ENCODE data around the gene AQP2.

AQP2 gene, protein sequence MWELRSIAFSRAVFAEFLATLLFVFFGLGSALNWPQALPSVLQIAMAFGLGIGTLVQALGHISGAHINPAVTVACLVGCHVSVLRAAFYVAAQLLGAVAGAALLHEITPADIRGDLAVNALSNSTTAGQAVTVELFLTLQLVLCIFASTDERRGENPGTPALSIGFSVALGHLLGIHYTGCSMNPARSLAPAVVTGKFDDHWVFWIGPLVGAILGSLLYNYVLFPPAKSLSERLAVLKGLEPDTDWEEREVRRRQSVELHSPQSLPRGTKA

DNA sequence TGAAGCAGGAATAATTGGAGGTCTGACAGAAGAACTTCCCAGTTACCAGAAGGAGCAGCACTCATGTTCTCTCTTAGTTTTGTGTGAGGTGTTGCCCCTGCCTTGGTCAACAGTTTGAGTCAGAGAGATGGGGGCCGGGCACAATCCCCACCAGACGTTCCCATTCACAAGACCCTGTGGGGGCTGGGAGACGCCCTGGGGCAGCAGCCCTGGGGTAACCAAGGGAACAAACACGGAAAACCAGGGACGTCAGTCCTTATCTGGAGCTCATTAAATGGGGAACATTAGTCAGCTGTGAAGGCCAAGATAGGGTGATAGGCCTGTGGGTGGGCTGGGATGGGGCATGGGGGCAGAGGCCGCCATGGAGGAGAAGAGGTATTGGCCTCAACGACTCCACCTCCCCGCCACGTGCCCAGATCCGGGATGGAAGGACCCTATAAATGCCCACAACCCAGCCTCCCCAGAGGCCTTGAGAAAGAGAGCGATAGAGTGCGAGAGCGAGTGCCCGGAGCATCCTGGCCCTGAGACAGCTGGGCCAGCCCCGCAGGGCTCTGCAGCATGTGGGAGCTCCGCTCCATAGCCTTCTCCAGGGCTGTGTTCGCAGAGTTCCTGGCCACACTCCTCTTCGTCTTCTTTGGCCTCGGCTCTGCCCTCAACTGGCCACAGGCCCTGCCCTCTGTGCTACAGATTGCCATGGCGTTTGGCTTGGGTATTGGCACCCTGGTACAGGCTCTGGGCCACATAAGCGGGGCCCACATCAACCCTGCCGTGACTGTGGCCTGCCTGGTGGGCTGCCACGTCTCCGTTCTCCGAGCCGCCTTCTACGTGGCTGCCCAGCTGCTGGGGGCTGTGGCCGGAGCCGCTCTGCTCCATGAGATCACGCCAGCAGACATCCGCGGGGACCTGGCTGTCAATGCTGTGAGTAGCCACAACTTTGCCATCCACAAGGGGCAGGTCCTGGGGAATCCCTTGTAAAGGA lies at the start of gene AQP2:
AQP2 (plus strand) TSS at position 465 of the 979 bp plus-strand sequence; CDS start at position 559, 94 bp downstream.
- no peak for DNase-seq (ENCODE audit: extremely low spot score, insufficient read length, low read depth)
- no peak for FAIRE-seq

DNA sequence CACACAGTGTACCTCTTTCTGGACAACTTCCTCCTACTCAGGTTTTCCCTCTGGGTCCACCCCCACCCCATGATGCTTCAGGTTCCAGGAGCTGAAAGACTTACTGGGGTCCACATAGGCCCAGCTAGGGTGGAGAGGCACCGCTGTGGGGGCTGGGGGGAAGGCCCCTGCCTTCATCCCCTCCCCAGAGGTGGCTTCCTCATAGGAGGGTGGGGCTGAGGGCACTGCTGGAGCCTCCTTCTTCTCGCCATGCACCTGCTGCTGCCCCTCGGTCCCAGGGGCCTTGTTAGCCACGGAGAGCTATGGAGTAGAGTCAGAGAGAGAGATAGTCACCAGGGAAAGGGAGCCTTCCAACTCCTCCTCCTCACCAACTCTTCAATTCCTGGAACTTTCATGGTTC lies 49.5 kb upstream of the AQP2 start:
- no peak for FAIRE-seq
- DNase-seq (ENCODE audit: extremely low spot score, insufficient read length, low read depth): no peak

DNA sequence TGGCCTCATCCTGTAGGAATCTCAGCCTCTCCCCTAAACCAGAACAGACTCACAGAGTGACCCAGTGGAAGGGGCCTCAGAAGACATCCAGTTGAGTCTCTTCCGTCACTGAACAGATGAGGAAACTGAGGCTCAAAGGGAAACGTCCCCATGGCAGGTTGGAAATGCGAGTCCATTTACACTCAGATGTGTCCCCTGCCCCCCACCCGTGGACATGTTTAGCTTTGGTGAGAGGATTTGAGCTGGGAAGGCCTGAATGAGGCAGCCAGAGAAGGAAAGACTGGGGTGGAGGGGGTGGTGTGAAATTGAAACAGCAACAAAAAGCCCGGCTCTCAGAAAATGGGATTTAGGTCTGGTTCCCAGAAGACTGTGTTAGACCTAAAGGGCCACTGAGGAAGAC lies 48.6 kb upstream of the AQP2 start:
- FAIRE-seq: no peak
- DNase-seq (ENCODE audit: extremely low spot score, insufficient read length, low read depth): no peak

DNA sequence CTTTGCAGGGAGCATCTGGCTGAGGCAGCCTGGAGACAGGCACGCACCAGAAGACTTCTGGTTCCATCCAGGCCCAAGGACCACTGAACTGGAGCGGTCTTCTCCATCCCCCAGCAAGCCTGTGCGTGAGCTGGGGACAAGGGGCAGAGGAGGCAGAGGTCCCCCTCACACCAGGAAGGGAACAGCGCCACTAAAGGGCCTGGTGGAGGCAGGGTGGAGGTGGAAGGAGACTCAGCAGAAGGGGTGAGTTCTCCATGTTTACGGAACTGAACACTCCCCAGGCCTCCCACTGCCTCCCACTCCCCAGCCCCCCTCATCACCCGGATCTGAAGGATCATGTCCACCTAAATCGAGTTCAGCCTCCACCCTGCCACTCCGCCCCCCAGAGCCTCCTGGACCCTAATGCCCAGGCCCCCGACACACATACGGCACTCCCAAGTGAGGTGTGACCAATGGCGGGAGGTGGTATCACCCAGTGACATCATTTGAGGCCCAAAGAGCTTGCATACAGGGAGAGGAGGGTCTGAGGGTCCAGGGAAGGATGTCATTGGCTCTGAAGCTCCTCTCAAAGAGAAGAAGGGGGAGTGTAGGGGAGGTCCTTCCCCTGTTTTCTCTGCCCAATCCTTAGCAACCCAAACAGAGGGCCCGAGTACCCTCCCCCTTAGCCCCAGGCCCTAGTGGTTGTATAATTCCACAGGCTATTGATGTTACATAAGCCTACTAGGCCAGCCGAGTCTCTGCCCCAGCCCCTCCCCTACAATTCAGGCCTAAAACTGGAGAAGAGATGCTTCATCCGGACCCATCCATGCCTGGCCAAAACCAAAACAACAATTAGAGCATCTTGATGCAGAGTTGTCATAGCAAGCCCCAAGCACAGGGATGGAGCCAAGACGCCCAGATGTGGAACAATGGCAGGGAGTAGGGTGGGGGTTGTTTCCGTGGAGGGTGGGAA lies 47.9 kb upstream of the AQP2 start:
- no peak for FAIRE-seq
- no peak for DNase-seq (ENCODE audit: extremely low spot score, insufficient read length, low read depth)

DNA sequence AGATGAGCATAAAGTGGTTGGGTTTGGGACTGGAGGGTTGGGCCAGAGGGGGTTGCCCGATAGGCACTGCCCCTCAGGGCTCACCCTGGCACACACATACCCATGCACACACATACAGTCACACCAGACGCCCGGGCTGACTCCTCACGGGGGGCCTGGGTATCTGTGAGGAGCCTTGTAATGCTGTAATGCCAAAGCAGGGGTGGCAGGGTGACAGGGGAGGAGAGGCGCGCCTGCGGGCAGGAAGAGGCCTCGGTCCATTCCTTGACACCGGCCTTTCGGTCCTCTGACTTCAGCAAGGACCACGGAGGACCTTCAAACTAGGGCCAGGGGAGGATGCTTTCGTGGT lies 47.2 kb upstream of the AQP2 start:
- no peak for FAIRE-seq
- no peak for DNase-seq (ENCODE audit: extremely low spot score, insufficient read length, low read depth)

DNA sequence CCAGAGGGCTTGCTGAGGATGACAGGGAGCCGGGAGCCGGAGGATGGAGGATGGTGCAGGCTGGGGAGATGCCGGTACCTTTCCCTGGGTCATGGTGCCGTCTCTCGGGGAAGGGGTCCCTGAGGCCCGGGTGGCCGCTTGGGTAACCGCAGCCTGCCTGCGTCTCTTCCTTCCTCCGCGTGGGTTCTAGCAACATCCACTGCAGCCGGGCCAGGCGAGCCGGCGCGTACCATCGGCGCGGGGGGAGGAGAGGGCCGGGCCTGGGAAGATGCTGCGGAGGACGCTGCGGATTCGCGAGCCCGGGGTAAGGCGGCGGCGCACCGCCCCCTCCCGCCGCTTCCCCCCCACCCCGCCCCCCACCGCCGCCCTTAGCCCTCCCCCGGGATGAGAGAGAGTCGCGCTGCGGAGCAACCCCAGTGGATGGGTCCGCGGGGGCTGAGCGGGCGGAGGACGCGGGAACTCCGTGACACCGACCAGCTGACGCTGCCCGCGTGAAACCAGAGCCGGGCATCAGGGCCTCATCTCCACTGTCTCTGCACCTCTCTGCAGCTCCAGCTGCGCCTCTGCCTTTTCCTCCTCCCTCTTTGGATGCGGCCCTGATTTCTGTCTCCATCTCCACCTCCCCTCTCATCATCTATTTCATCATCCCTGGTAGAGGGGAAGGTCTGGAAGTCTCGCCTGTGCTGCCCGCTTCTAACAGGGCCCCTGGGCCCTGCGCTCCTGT lies 46.7 kb upstream of the AQP2 start, which contains the start of gene FAIM2:
FAIM2 (minus strand) TSS at position 201 of the 724 bp plus-strand sequence; CDS start at position 93, 108 bp downstream.
- no peak for FAIRE-seq
- DNase-seq (ENCODE audit: extremely low spot score, insufficient read length, low read depth): no peak

DNA sequence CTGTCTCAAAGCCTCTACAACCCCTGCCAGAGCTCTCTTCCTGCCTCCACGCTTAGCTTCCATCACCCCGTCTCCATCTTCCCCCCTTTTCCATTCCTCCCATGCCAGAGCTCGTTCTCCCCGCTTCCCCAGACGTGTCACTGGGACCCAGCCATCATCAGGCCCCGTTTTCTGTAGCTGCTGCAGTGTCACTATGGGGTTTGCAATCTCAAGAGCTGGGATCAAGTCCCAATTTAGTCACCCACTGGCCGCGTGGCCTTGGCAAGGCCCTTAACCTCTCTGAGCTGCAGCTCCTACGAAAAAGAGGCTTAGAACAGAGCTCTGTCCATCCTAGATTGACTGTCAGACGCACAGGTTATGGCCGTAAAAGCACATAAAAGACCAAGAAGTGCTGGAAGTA lies 45.9 kb upstream of the AQP2 start:
- FAIRE-seq (no peak), DNase-seq (ENCODE audit: extremely low spot score, insufficient read length, low read depth) (no peak)

DNA sequence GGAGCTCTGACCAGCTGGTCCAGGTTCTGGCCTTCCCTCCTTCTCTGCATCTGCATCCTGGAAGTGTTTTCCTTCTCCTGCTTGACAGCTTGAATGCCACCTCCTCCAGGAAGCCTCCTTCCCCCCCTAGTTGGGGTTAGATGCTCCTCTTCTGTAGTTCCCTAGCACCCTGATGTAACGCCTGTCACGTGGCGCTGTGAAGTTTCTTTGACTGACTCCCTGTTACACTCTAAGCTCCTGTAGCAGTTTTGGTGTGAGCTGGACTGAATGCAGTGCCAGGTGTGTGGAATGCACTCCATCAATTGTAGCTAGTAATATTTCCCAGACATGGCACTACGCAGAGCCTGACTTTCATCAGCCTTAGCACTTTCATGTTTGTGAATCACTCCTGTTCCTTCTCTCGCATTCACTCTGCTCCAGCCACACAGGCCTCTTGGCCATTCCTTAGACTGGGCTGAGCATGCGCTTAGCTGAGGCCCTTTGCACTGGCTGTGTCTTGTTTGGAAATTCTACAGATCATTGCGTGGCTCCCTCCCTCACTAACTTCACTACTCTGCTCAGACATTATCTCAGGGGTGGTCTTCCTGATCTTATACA lies 44.7 kb upstream of the AQP2 start:
- FAIRE-seq (no peak), DNase-seq (ENCODE audit: extremely low spot score, insufficient read length, low read depth) (no peak)

DNA sequence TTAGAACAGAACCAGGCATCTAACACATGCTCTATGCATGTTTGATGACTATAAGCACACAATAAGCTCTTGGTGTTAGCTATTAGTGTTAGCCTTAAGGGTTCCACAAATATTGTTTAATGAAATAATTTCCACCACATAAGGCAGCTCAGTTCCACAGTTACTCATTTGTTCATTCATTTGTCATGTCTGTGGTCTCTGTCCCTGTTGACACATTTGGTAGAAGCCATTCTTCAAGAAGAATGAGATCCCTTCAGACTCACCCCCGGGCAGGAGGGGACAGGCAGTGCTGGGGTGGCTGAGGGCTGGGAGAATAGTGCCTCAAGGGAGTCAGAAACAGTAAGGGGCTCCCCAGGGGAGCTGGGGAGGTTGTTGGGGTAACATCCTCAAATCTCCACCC lies 43.2 kb upstream of the AQP2 start:
- no peak for FAIRE-seq
- DNase-seq (ENCODE audit: extremely low spot score, insufficient read length, low read depth): no peak

DNA sequence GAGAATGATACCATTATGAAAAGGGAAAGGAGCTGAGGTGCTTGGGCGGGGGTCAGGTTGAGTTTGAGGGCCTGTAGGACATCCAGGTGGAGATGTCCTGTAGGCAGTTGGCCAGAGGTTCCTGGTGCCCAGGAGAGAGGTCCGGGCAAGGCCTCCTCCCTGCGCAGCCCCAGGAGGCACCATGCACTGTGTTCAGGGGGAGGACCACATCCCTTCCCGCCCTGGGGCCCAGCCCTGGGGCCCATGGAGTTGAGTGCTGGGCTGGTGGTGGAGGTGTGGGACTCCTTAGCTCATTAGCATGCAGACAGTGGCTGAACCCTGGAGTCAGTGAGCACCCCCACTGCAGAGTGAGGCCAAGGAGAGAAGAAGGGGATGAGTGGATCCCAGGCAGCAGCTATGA lies 41.2 kb upstream of the AQP2 start:
- no peak for FAIRE-seq
- DNase-seq (ENCODE audit: extremely low spot score, insufficient read length, low read depth): no peak

DNA sequence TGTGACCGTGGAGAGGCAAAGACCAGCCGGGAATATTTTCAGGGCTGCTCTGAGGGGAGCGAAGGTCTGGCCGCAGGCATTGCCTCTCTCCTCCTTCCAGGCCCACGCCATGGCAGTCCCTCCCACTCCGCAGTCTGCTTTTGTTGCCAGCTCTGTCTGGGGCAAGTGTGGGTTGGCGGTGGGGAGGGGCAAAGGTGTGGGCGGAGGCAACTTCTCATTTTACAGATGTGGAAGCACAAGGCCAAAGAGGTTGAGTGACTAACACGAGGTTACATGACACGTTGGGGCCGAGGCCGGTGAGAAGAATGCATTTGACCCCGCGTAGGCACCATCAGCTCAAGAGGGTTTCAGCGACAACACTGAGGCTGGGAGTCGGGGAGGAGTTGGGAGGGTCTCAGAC lies 40.7 kb upstream of the AQP2 start:
- DNase-seq (ENCODE audit: extremely low spot score, insufficient read length, low read depth) (no peak), FAIRE-seq (no peak)

DNA sequence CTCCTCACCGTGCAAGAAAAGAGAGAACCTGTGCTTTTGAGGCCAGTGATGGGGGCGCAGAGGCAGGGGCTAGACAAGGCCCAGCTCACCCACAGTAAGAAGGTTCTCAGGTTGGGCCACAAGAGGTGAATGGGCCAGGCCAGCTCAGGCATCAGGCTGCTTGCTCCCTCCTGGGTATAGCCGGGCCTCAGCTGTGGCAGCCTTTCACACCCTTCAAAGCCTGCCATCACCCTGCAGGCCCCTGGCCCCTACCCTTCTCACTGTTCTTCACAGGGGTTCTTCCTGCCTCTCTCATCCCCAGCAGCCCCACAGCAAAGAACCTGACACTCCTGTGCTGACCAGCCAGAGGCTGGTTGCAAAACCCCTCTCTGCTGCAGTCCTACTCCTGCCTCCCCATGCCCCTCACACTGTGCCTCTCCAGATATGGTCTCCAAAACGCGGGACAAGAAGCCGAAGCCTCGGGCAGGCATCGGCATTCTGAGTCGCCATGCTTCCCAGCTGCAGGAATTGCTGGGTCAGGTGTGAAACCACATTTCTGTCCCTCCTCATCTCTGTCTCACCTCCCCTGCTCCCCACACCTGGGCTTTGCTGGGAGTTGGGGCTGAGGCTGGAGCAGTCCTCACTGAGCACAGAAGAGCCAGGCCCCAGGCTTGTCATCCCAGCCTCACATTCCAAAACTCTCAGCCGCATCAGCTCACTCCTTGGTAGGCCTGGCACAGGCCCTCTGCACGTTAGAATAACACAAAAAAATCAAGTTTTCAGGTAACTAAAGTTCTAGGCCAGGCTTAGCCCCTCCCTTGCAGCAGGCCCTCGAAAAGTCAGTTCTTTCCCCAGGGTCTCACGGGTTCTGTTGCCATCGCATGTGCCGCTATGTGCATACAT lies 40.0 kb upstream of the AQP2 start:
- DNase-seq (ENCODE audit: extremely low spot score, insufficient read length, low read depth) (no peak), FAIRE-seq (no peak)

DNA sequence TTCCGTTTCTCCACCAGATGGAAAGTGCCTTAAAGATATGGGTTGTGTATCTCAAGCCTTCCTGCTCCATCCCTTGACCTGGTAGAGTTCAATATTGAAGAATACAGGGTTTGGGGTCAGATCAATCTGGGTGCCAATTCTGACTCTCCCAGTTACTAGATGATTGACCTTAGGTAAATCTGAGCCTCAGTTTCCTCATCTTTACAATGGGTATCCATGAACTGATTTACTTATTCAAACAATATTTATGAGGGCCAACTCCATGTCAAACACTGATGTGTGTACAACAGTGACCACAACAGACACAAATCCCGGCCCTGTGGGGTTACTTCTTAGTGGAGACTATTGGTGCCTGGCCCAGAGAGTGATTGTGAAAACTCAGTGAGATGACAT lies 39.3 kb upstream of the AQP2 start:
- FAIRE-seq: no peak
- no peak for DNase-seq (ENCODE audit: extremely low spot score, insufficient read length, low read depth)

DNA sequence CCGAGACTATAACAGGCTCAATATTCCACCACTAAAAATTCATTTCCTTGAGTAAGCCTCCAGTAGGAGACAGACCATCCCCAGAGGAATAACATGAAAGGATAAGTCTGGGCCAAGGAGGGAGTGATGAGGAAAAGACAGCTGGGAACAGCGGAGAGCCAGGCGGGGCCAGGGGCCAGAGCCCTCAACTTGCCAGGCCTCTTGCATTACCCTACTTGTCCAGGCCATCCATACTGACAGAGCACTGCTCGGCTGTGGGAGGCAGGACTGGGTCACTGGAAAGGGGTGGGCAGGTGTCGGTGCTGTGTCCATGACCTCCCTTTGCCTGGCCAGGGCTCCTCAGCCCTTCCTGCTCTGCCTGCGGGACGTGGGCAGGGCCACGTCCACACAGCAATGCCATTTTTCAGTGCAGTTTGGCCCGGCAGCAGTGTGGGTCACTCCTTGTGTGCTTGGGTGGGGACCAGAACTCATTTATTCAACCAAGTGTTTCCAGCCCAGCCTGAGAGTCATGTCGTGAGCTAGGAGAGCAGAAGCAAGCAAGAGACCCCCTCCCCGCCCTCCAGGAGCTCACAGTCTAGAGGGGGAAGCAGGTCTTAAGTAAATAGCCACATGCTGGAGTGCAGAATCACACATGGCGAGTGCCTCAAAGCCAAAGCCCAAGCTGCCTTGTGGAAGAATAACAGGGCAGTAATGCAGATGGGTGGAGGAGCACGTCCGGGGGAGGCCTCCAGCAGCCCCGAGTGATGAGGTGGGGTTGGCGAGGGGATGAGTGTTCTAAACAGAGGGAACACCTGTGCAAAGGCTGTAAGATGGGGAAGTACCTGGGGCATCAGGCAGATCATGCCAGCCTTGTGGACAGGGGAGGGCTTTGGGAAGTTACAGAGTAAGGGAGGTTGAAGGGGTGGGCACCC lies 37.9 kb upstream of the AQP2 start:
- DNase-seq (ENCODE audit: extremely low spot score, insufficient read length, low read depth) (no peak), FAIRE-seq (no peak)

DNA sequence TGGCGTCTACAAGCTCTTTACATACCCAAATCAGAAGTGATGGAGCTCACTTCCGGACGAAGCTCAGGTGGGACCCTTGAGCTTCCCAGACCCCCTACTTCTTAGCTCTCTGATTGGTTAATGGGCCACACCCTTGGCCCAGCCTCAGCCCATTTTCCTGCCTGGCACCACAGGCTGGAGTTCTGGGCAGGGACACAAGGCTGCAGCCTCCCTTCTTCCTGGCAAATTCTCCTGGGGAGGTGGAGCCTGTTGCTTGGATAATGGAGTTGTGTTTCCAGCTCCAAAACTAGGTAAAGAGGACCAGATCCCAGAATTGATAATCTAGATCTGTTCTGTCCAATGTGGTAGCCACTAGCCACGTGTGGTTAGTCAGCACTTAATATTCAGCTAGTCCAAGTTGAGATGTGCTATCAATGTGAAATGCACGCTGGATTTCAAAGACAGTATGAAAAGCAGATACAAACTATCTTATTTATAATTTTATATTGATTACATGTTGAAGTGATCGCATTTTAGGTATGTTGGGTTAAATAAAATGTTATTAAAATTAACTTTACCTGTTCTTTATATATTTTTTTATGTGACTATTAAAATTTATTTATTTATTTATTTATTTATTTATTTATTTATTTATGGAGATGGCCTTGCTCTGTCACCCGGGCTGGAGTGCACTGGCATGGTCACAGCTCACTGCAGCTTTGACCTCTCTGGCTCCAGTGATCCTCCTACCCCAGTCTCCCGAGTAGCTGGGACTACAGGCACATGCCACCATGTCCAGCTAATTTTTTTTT lies 34.2 kb upstream of the AQP2 start:
- no peak for FAIRE-seq
- no peak for DNase-seq (ENCODE audit: extremely low spot score, insufficient read length, low read depth)

DNA sequence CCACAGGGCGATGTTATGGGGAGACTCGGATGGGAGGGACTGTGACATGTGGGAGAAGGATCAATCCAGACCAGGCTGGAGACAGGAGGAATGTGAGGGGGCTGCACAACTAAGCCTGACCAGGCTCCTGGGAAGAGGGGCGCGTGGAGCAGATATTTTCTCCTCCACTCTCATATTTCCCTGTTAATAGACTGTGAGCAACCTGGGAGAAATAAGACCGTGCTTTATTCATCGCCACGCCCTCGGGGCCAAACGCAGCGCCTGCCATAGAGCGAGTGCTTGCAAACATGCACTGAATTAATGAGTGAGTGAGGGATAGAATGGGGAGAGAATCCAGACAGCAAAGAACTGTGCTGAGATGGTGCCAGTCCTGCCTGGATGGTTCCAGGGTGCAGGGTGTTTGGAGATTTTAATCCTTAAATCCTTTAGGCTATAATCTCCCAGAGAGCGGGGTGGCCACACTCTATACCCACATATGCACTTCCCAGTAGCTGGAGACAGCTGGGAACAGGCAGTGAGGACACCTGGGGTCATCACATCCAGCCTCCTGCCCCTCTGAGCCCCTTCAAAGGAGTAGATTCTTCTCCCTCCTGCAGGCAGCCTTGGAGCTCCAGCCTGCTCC lies 33.3 kb upstream of the AQP2 start:
- FAIRE-seq (no peak), DNase-seq (ENCODE audit: extremely low spot score, insufficient read length, low read depth) (no peak)
